Astrocyte (in vitro differentiated cells and primary cell): ENCODE data around the gene PIGL. TPM values are rescaled to one million over a fixed set of nuclear protein-coding genes. Genes with fewer than 3 reads are reported as not detected.

ENCODE experiments used
- DNase-seq: peaks from one replicate; pipeline ENCODE4 v3.0.0-alpha.2; 2010; ENCODE audit warnings: low read depth
- FAIRE-seq: peaks from 2 replicates; lab custom pipeline; 2011; peaks lifted over from hg19 to GRCh38; lab: Jason Lieb, UNC
- H2AFZ ChIP-seq: 2 replicates; pipeline ENCODE4 v1.6.0; 2012; ENCODE audit warnings: low read depth, low read length, inconsistent platforms
- H3K27ac ChIP-seq: 2 replicates; pipeline ENCODE4 v1.5.1; 2011; ENCODE audit warnings: low read depth, low read length, inconsistent platforms
- H3K27me3 ChIP-seq: 2 replicates; pipeline ENCODE4 v1.6.0; 2011; ENCODE audit warnings: low read length, inconsistent platforms; ENCODE audit not compliant: insufficient read depth
- H3K36me3 ChIP-seq: 2 replicates; pipeline ENCODE4 v1.5.1; 2011; ENCODE audit warnings: low read length, inconsistent platforms; ENCODE audit not compliant: insufficient read depth
- H3K4me1 ChIP-seq: 2 replicates; pipeline ENCODE4 v1.5.1; 2011; ENCODE audit warnings: low read length, inconsistent platforms; ENCODE audit not compliant: insufficient read depth
- H3K4me2 ChIP-seq: 2 replicates; pipeline ENCODE4 v1.6.0; 2012; ENCODE audit warnings: low read length, inconsistent platforms
- H3K4me3 ChIP-seq: 2 replicates; pipeline ENCODE4 v1.5.1; 2011; ENCODE audit warnings: low read depth, mild to moderate bottlenecking, low read length, inconsistent platforms; ENCODE audit not compliant: insufficient read depth
- H3K79me2 ChIP-seq: 2 replicates; pipeline ENCODE4 v1.6.0; 2012; ENCODE audit warnings: mild to moderate bottlenecking, low read length, inconsistent platforms; ENCODE audit not compliant: insufficient read depth
- H3K9ac ChIP-seq: 2 replicates; pipeline ENCODE4 v1.6.0; 2012; ENCODE audit warnings: mild to moderate bottlenecking, low read length, inconsistent platforms
- H3K9me3 ChIP-seq: 2 replicates; pipeline ENCODE4 v1.5.1; 2012; ENCODE audit warnings: low read depth, mild to moderate bottlenecking, low read length, inconsistent platforms; ENCODE audit not compliant: insufficient read depth
- H4K20me1 ChIP-seq: 2 replicates; pipeline ENCODE4 v1.6.0; 2012; ENCODE audit warnings: low read length, inconsistent platforms; ENCODE audit not compliant: insufficient read depth
- H3K27ac Mint-ChIP-seq: one replicate; pipeline ENCODE4 v1.8.0; 2021; ENCODE audit warnings: mild to moderate bottlenecking, mixed read lengths; ENCODE audit not compliant: unreplicated experiment
- H3K27me3 Mint-ChIP-seq: one replicate; pipeline ENCODE4 v1.8.0; 2021; ENCODE audit warnings: low read depth, mixed read lengths; ENCODE audit not compliant: unreplicated experiment
- H3K36me3 Mint-ChIP-seq: one replicate; pipeline ENCODE4 v1.8.0; 2021; ENCODE audit warnings: low read depth, mixed read lengths; ENCODE audit not compliant: unreplicated experiment
- H3K4me1 Mint-ChIP-seq: one replicate; pipeline ENCODE4 v1.8.0; 2021; ENCODE audit warnings: low read depth, mixed read lengths; ENCODE audit not compliant: unreplicated experiment
- H3K4me3 Mint-ChIP-seq: one replicate; pipeline ENCODE4 v1.8.0; 2021; ENCODE audit warnings: mild to moderate bottlenecking, moderate library complexity, mixed read lengths; ENCODE audit not compliant: unreplicated experiment
- H3K9me3 Mint-ChIP-seq: one replicate; pipeline ENCODE4 v1.8.0; 2021; ENCODE audit warnings: mild to moderate bottlenecking, mixed read lengths; ENCODE audit not compliant: unreplicated experiment
- CTCF ChIP-seq: IDR thresholded peaks from 2 replicates; pipeline ENCODE4 v1.5.1; 2011; ENCODE audit warnings: low read depth, mild to moderate bottlenecking, inconsistent platforms, low read length, moderate library complexity; ENCODE audit not compliant: insufficient read depth
- EZH2 ChIP-seq: IDR thresholded peaks from 2 replicates; pipeline ENCODE4 v1.6.1; 2012; ENCODE audit warnings: mild to moderate bottlenecking, low read length, inconsistent platforms; ENCODE audit not compliant: insufficient read depth
- total RNA-seq: library from RNA; stranded (reverse); gene quantifications from 2 replicates; pipeline ENCODE4 v1.2.1, GENCODE V29; 2021

PIGL gene
- total RNA-seq, 1 donor from 2014 or later, result 21.9 TPM

DNA sequence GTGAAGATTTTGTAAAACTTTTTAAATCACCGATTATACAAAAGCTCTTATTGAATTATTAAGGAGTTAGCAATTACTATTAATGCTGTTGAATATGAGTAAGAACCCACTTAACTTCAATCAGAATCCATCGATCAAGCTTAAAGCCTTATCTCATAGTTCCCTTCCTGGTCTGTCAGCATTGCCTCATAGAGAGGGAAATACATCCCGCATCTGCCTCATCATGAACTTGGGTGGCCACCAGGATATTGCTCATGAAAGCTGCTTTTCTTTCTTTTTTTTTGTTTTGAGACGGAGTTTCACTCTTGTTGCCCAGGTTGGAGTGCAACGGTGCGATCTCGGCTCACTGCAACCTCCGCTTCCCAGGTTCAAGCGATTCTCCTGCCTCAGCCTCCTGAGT is 66.7 kb downstream of the PIGL start:
- no peaks in the 10 kb centered on the region for H3K9me3 ChIP-seq
- H4K20me1 ChIP-seq, result no peaks in the 10 kb centered on the region
- H3K36me3 Mint-ChIP-seq, result no peaks in the 10 kb centered on the region
- TF ChIP-seq EZH2, result no peak
- no peak for TF ChIP-seq CTCF
- peak overlapping the region; percentile 27 for H3K4me2 ChIP-seq
- H3K4me3 ChIP-seq, result no peak overlapping the region
- no peak overlapping the region for H3K9ac ChIP-seq
- peak overlapping the region; percentile 43 for H3K27ac ChIP-seq
- H3K27ac Mint-ChIP-seq, result peak overlapping the region; percentile 47
- H3K9me3 Mint-ChIP-seq, result peaks cover 2% of the 10 kb centered on the region
- DNase-seq, result peak; percentile 84
- no peak for FAIRE-seq
- no peak overlapping the region for H2AFZ ChIP-seq
- H3K27me3 Mint-ChIP-seq, result no peaks in the 10 kb centered on the region
- no peak overlapping the region for H3K4me3 Mint-ChIP-seq
- no peaks in the 10 kb centered on the region for H3K27me3 ChIP-seq
- H3K36me3 ChIP-seq, result no peaks in the 10 kb centered on the region
- no peaks in the 10 kb centered on the region for H3K79me2 ChIP-seq
- peaks cover 77% of the 10 kb centered on the region for H3K4me1 ChIP-seq
- H3K4me1 Mint-ChIP-seq, result peaks cover 66% of the 10 kb centered on the region

DNA sequence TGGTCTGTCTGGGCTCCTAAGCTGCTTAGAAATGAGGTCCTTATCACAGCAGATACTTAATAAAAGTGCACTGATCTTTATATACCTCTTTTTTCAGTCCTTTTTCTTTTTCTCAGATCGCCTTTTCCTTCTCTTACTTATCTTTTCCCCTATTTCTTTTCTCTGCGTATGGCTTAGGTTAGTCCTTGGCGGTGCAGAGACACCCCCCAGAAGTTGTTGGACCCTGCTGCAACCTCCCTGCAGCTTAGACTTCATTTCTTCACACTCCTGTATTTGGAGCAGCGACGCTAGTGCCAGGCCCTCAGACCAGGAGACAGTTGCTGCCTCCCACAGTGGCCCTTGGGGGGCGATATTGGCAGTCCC is 68.6 kb downstream of the PIGL start:
- Histone ChIP-seq H4K20me1 (no peaks in the 10 kb centered on the region), H3K9me3 (no peaks in the 10 kb centered on the region), H3K27ac (peak overlapping the region; percentile 96), H3K27me3 (no peaks in the 10 kb centered on the region), H3K4me3 (peak overlapping the region; percentile 11), H3K4me2 (peak overlapping the region; percentile 78), H3K9ac (peak overlapping the region; percentile 76), H3K4me1 (peaks cover 77% of the 10 kb centered on the region), H3K79me2 (no peaks in the 10 kb centered on the region), H2AFZ (peak overlapping the region; percentile 59), H3K36me3 (no peaks in the 10 kb centered on the region)
- DNase-seq, result no peak
- H3K4me3 Mint-ChIP-seq, result peak overlapping the region; percentile 43
- no peak for FAIRE-seq
- H3K36me3 Mint-ChIP-seq, result no peaks in the 10 kb centered on the region
- H3K9me3 Mint-ChIP-seq, result no peaks in the 10 kb centered on the region
- peak overlapping the region; percentile 99 for H3K27ac Mint-ChIP-seq
- TF ChIP-seq EZH2, result no peak
- peak; percentile 41 for TF ChIP-seq CTCF
- peaks cover 67% of the 10 kb centered on the region for H3K4me1 Mint-ChIP-seq
- no peaks in the 10 kb centered on the region for H3K27me3 Mint-ChIP-seq

- Mint-ChIP-seq H3K4me3 (peak overlapping the region; percentile 43), H3K9me3 (no peaks in the 10 kb centered on the region), H3K27ac (peak overlapping the region; percentile 99), H3K36me3 (no peaks in the 10 kb centered on the region), H3K27me3 (no peaks in the 10 kb centered on the region), H3K4me1 (peaks cover 65% of the 10 kb centered on the region)
- peak; percentile 37 for FAIRE-seq
- H3K27me3 ChIP-seq, result no peaks in the 10 kb centered on the region
- H3K36me3 ChIP-seq, result no peaks in the 10 kb centered on the region
- H3K9me3 ChIP-seq, result no peaks in the 10 kb centered on the region
- H3K9ac ChIP-seq, result peak overlapping the region; percentile 76
- no peaks in the 10 kb centered on the region for H3K79me2 ChIP-seq
- H3K27ac ChIP-seq, result peak overlapping the region; percentile 96
- no peak for TF ChIP-seq EZH2
- H3K4me3 ChIP-seq, result peak overlapping the region; percentile 19
- peak overlapping the region; percentile 78 for H3K4me2 ChIP-seq
- H3K4me1 ChIP-seq, result peaks cover 71% of the 10 kb centered on the region
- no peaks in the 10 kb centered on the region for H4K20me1 ChIP-seq
- peak; percentile 99 for DNase-seq
- peak overlapping the region; percentile 59 for H2AFZ ChIP-seq
Observed at GRCh38 chr17:16286009-16286946, 69.3 kb downstream of the PIGL start.
